HG03095 (cell line): ENCODE results near the gene FBXL15.

ENCODE experiments used
- ATAC-seq: cut with Tn5 transposase; IDR thresholded peaks from one replicate; pipeline ENCODE4 v1.9.1; 2021; ENCODE audit warnings: moderate library complexity; ENCODE audit not compliant: unreplicated experiment

The FBXL15 gene

DNA sequence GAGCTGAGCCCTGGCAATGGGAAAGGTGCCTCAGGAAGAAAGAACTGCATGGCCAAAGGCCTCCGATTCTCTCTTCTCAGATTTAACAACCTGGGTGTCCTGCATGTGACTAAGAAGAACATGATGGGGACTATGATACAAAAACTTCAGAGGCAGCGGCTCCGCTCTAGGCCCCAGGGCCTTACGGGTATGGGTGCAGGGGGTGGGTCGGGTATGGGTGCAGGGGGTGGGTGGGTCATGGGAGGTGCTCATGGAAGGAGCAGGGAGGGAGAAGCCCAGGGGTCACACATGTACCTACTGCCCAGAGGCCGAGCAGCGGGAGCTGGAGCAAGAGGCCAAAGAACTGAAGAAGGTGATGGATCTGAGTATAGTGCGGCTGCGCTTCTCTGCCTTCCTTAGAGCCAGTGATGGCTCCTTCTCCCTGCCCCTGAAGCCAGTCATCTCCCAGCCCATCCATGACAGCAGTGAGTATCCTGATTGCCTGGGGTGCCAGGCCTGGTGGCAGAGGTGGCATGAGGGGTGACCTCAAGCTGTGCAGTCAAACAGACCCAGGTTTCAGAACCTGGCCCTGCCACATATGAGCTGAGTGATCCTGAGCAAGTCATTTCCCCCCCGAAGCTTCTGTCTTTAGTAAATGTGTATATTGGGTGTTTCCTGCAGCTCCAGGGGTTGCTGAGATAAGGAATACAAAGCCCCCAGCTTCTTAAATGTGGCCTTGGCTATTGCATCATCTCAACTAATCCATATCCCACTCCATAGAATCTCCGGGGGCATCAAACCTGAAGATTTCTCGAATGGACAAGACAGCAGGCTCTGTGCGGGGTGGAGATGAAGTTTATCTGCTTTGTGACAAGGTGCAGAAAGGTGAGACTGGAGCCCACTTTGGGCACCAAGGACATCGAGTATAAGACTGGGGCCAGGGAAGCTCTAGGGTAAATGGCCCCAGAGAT lies 23.1 kb upstream of the FBXL15 start:
- no peak for ATAC-seq

DNA sequence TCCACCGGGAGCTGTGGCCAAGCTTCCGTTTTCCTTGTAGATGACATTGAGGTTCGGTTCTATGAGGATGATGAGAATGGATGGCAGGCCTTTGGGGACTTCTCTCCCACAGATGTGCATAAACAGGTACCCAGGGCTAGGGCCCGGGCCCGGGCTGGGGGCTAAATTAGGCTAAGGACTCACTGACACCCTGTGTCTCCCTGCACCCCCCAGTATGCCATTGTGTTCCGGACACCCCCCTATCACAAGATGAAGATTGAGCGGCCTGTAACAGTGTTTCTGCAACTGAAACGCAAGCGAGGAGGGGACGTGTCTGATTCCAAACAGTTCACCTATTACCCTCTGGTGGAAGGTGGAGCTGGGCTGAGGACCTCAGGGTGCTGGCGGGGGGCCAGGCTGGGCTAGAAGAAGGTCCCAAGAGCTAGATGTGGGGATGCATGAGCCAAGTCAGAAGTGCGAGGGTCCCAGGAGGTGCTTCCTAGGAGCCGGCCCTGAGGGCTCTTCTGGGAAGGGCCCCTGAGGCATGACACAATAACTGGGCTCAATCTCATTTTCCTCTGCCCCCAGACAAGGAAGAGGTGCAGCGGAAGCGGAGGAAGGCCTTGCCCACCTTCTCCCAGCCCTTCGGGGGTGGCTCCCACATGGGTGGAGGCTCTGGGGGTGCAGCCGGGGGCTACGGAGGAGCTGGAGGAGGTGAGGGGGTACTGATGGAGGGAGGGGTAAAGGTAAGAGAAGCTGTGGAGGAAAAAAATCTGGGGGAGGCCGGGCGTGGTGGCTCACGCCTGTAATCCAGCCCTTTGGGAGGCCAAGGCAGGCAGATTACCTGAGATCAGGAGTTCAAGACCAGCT lies 22.2 kb upstream of the FBXL15 start:
- ATAC-seq: no peak

DNA sequence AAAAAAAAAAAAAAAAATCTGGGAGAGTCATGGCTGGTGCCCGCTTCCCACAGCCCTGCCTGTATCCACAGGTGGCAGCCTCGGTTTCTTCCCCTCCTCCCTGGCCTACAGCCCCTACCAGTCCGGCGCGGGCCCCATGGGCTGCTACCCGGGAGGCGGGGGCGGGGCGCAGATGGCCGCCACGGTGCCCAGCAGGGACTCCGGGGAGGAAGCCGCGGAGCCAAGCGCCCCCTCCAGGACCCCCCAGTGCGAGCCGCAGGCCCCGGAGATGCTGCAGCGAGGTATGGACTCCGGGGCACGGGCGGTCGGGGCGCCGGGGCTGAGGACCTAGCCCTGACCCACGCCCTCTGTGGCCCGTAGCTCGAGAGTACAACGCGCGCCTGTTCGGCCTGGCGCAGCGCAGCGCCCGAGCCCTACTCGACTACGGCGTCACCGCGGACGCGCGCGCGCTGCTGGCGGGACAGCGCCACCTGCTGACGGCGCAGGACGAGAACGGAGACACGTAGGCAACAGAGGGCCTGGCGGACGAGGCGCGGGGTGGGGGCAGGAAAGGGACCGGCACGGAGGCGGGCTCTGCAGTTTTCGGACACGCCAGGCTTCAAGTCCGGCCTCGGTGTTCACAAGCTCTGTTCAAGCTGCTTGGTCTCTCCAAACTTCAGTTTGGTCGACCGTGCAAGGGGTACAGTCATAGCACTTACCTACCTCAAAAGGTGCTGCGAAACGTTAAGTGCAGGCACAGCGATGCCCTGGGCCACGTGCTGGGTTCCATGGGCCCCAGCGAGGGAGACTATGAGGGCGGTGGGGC lies 21.2 kb upstream of the FBXL15 start:
- ATAC-seq: peak; percentile 41

GRCh38 chr10:102400076-102400475 lies 20.6 kb upstream of the FBXL15 start:
- ATAC-seq: no peak

- ATAC-seq: no peak
Measured at GRCh38 chr10:102400598-102401341, 19.9 kb upstream of the FBXL15 start.

- ATAC-seq: no peak
Measured at GRCh38 chr10:102401342-102401654, 19.3 kb upstream of the FBXL15 start.

GRCh38 chr10:102401735-102402511 lies 18.7 kb upstream of the FBXL15 start:
- ATAC-seq: no peak

- no peak for ATAC-seq
Measured at GRCh38 chr10:102402512-102402896, 18.1 kb upstream of the FBXL15 start.

DNA sequence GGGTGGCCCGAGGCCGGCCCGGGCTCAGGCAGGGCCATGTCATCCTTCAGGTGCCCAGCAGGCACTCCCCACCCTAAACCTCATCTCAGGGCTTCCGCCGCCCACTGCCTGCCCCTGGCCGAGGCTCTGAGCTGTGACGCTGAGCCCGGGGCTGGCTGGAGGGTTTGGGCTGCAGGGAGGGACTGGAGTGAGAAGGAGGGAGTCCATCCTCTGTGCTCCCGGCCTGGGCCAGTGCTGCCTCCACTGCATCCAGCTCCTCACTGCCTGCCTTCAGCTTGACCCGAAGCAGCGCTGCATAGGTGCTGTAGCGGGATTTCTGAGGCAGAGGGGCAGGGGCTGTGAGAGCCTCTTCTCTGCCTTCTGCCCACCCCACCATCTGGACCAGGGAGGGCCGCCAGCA lies 17.5 kb upstream of the FBXL15 start:
- ATAC-seq: no peak

GRCh38 chr10:102404361-102405107 lies 16.1 kb upstream of the FBXL15 start:
- no peak for ATAC-seq

GRCh38 chr10:102405108-102405571 lies 15.5 kb upstream of the FBXL15 start:
- ATAC-seq: no peak

DNA sequence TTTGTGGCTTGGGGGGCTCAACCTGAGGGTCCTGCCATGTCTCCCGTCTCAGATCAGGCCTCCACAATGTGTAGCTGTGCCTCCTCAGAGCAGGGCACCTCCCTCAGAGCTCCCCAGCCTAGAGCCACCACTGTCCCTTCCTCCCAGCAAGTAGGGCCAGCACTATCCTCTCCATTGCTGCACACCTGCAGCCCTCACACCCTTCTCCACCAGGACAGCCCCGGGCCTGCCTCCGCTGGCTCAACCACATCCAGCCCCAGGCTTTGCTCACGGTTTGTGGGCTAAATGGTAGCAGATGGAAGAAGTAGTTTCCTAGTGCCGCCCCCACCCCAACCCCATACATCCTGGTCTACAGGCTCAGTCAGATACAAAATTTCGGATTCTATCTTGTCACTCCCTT lies 15.0 kb upstream of the FBXL15 start:
- ATAC-seq: no peak

DNA sequence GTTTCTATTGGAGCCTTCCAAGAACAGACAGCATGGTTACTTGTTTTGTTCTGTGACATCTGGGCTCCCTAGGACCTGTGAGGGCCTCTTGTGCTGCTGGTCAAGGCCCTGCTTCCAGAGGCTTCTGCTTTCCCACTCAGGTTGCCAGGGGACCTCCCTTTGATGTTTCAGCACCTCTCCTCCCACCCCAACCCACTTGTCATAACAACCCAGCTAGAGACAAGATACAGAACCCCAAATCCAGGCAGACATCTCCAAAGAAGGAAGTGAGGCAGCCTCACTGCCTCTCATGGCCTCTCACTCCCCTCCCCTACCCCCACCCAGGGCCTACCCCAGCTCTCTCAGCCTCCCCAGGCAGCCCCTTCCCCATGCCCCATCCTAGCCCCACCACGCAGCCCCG lies 13.8 kb upstream of the FBXL15 start:
- ATAC-seq: no peak

DNA sequence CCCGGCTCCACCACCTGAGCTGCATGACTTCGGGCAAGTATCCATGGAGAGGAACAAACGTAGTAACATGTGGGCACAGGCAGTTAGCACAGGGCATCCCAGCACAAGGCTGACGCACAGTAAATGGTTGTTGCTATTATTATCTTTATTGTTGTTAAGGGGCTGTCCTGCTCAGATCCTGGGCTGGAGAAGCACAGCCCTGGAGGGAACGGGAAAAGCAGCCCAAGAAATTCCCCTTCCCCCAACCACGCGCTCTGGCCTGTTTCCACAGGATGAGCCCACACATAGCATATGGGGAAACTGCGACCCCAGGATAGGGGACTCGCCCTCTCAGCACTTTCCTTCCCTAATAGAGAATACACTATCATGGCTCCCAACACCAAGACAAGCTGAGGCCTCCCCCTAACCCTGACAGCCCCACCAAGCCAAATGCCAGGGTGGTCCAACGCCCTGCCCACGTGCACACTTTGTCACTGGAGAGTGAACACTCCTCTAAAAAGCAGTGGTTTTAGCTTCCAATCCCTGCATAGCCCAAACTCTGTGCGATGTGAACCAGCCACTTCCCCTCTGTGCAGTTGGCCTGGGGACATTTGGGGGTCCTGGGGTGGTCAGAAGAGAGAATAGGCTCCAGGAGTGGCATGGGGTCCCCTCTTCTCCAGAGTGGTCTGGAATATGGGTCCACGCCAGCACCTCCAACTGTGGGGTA lies 13.1 kb upstream of the FBXL15 start:
- no peak for ATAC-seq

- no peak for ATAC-seq
Measured at GRCh38 chr10:102408131-102408727, 12.4 kb upstream of the FBXL15 start.

DNA sequence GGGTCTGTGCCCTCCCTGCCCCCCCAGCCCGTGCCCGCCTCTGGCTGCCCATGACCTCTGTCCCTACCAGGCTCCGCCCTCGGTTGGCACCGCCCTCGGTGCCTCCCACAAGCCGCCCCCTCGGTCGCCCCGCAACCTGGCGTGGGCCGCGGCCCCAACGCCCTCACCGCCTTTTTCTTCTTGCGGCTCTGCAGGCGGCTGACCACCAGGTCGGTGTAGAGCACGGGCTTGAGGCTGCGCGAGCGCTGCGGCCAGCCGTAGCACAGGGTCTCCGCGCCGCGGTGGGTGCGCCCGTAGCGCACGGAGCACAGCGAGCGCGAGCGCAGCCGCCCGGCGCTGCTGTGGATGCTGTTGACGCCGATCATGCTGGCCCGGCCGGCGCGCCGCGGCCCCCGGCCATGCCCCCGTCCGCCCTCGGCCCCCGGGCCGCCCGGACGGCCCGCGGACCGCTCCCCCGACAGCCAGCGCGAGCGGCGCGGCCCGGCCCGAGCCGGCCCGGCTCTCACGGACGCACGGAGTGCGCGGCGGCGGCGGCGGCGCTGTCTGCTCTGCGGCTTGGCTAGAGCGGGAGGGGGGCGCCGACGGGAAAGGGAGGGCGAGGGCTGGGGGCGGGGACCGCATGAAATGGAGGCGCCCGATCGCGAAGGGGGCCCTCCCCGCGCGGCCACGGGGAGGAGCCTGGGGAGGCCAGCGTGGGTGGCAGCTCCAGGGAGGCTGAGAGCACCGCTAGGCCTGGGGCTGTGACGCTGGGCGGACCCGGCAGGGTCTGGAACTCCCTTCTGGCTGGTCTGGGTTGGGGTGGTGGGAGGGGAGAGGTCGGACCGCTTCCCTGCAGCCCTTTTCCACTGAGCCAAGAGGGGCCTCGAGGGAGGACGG lies 11.7 kb upstream of the FBXL15 start:
- no peak for ATAC-seq
